H9 (cell line): Measurements from ENCODE around the gene POLR3C. TPM values are rescaled to one million over a fixed set of nuclear protein-coding genes. Genes with fewer than 3 reads are reported as not detected.

ENCODE experiments used
- DNase-seq: peaks from one replicate; pipeline ENCODE4 v3.0.0-alpha.2; 2017
- H2AFZ ChIP-seq: one replicate; pipeline ENCODE4 v1.6.1; 2013; ENCODE audit warnings: mild to moderate bottlenecking, low read length, control low read depth, moderate library complexity
- H2AK5ac ChIP-seq: 2 replicates; pipeline ENCODE4 v1.6.1; 2013; ENCODE audit warnings: low read length, control low read depth, mixed read lengths; ENCODE audit not compliant: insufficient read length
- H2BK120ac ChIP-seq: one replicate; pipeline ENCODE4 v1.6.1; 2013; ENCODE audit warnings: low read depth, mild to moderate bottlenecking, low read length, control low read depth, inconsistent platforms; ENCODE audit not compliant: poor library complexity, severe bottlenecking
- H2BK12ac ChIP-seq: 2 replicates; pipeline ENCODE4 v1.6.1; 2013; ENCODE audit warnings: low read length, control low read depth, mixed read lengths, low read depth; ENCODE audit not compliant: insufficient read length
- H2BK15ac ChIP-seq: 2 replicates; pipeline ENCODE4 v1.6.1; 2013; ENCODE audit warnings: low read depth, low read length, control low read depth
- H2BK20ac ChIP-seq: one replicate; pipeline ENCODE4 v1.6.1; 2013; ENCODE audit warnings: low read depth, mild to moderate bottlenecking, low read length, control low read depth, inconsistent platforms; ENCODE audit not compliant: poor library complexity, severe bottlenecking
- H2BK5ac ChIP-seq: 2 replicates; pipeline ENCODE4 v1.6.1; 2013; ENCODE audit warnings: low read length, control low read depth, mixed read lengths; ENCODE audit not compliant: insufficient read length
- H3K14ac ChIP-seq: 2 replicates; pipeline ENCODE4 v1.6.1; 2013; ENCODE audit warnings: low read length, control low read depth; ENCODE audit not compliant: insufficient read depth
- H3K18ac ChIP-seq: 2 replicates; pipeline ENCODE4 v1.6.1; 2013; ENCODE audit warnings: low read depth, mild to moderate bottlenecking, mixed read lengths, low read length, control low read depth; ENCODE audit not compliant: insufficient read length
- H3K23ac ChIP-seq: 2 replicates; pipeline ENCODE4 v1.6.1; 2013; ENCODE audit warnings: low read length, control low read depth, mixed read lengths, low read depth; ENCODE audit not compliant: insufficient read length
- H3K23me2 ChIP-seq: 2 replicates; pipeline ENCODE4 v1.6.1; 2013; ENCODE audit warnings: low read depth, mild to moderate bottlenecking, mixed read lengths, low read length, control low read depth; ENCODE audit not compliant: insufficient read length, poor library complexity, severe bottlenecking
- H3K27ac ChIP-seq: 2 replicates; pipeline ENCODE4 v1.5.1; 2013; ENCODE audit warnings: low read length, control low read depth, mixed read lengths, low read depth; ENCODE audit not compliant: insufficient read length
- H3K27me3 ChIP-seq: 2 replicates; pipeline ENCODE4 v1.6.1; 2013; ENCODE audit warnings: low read length, control low read depth, inconsistent platforms; ENCODE audit not compliant: insufficient read depth
- H3K4ac ChIP-seq: 2 replicates; pipeline ENCODE4 v1.6.1; 2013; ENCODE audit warnings: low read depth, mild to moderate bottlenecking, control low read depth, inconsistent platforms, low read length, moderate library complexity
- H3K4me1 ChIP-seq: 2 replicates; pipeline ENCODE4 v1.6.1; 2013; ENCODE audit warnings: low read length, control low read depth, inconsistent platforms; ENCODE audit not compliant: insufficient read depth
- H3K4me2 ChIP-seq: 2 replicates; pipeline ENCODE4 v1.6.1; 2013; ENCODE audit warnings: low read length, control low read depth, mixed read lengths; ENCODE audit not compliant: insufficient read length, insufficient read depth
- H3K56ac ChIP-seq: 2 replicates; pipeline ENCODE4 v1.6.1; 2013; ENCODE audit warnings: low read depth, mild to moderate bottlenecking, mixed read lengths, low read length, control low read depth; ENCODE audit not compliant: insufficient read length
- H3K79me1 ChIP-seq: 2 replicates; pipeline ENCODE4 v1.6.1; 2013; ENCODE audit warnings: low read depth, mild to moderate bottlenecking, moderate library complexity, low read length, control low read depth, inconsistent platforms; ENCODE audit not compliant: insufficient read depth, poor library complexity, severe bottlenecking
- H3K79me2 ChIP-seq: 2 replicates; pipeline ENCODE4 v1.6.1; 2013; ENCODE audit warnings: low read length, control low read depth, inconsistent platforms; ENCODE audit not compliant: insufficient read depth
- H3K9ac ChIP-seq: 2 replicates; pipeline ENCODE4 v1.6.1; 2013; ENCODE audit warnings: low read length, control low read depth, mixed read lengths; ENCODE audit not compliant: insufficient read length; ENCODE audit errors: extremely low read depth
- H3K9me3 ChIP-seq: one replicate; pipeline ENCODE4 v1.6.1; 2013; ENCODE audit warnings: low read depth, low read length, inconsistent platforms; ENCODE audit not compliant: control insufficient read depth
- H3T11ph ChIP-seq: one replicate; pipeline ENCODE4 v1.6.1; 2013; ENCODE audit warnings: mild to moderate bottlenecking, low read length, control low read depth, inconsistent platforms
- H4K20me1 ChIP-seq: one replicate; pipeline ENCODE4 v1.6.1; 2013; ENCODE audit not compliant: control insufficient read depth, insufficient read length, insufficient read depth
- H4K5ac ChIP-seq: 2 replicates; pipeline ENCODE4 v1.6.1; 2013; ENCODE audit warnings: low read depth, mild to moderate bottlenecking, mixed read lengths, low read length, control low read depth; ENCODE audit not compliant: insufficient read length
- H4K8ac ChIP-seq: replicated peaks from 2 replicates; pipeline ENCODE4 v1.6.1; 2013; ENCODE audit warnings: low read length, control low read depth, mixed read lengths, low read depth; ENCODE audit not compliant: insufficient read length
- H4K91ac ChIP-seq: 2 replicates; pipeline ENCODE4 v1.6.1; 2013; ENCODE audit warnings: low read depth, mild to moderate bottlenecking, moderate library complexity, mixed read lengths, low read length, control low read depth; ENCODE audit not compliant: insufficient read length
- H3K27ac Mint-ChIP-seq, 3 experiments: 2 replicates in 2 of 3; 3 replicates in 1 of 3; pipeline ENCODE4 v1.8.0; 2020 to 2021; ENCODE audit warnings: mixed read lengths in 3 of 3, mild to moderate bottlenecking in 1 of 3, moderate library complexity in 1 of 3
- H3K27me3 Mint-ChIP-seq: 2 replicates; pipeline ENCODE4 v1.8.0; 2021; ENCODE audit warnings: low read depth, mild to moderate bottlenecking, moderate library complexity, mixed read lengths
- H3K36me3 Mint-ChIP-seq, 3 experiments: 2 replicates in 2 of 3; 3 replicates in 1 of 3; pipeline ENCODE4 v1.8.0; 2020 to 2021; ENCODE audit warnings: low read depth in 3 of 3, mixed read lengths in 3 of 3; ENCODE audit not compliant: insufficient read depth in 1 of 3
- H3K4me1 Mint-ChIP-seq, 2 experiments: 2 replicates each; pipeline ENCODE4 v1.8.0; 2020; ENCODE audit warnings: mixed read lengths in 2 of 2
- H3K4me3 Mint-ChIP-seq, 2 experiments: 2 replicates in 1 of 2; 3 replicates in 1 of 2; pipeline ENCODE4 v1.8.0; 2020 to 2021; ENCODE audit warnings: mild to moderate bottlenecking in 2 of 2, mixed read lengths in 2 of 2, moderate library complexity in 1 of 2
- H3K9me3 Mint-ChIP-seq, 2 experiments: 2 replicates in 1 of 2; 3 replicates in 1 of 2; pipeline ENCODE4 v1.8.0; 2020; ENCODE audit warnings: mild to moderate bottlenecking in 2 of 2, mixed read lengths in 2 of 2, moderate library complexity in 1 of 2
- WGBS: extraction: QIAGEN DNeasy Blood & Tissue Kit; methylation state at CpG from one replicate; pipeline ENCODE4 v1.1.7; 2013; ENCODE audit warnings: missing lambda C conversion rate, low lambda C conversion rate, mixed read lengths; ENCODE audit not compliant: insufficient read length; ENCODE audit errors: extremely low coverage; 5-methylcytosine and 5-hydroxymethylcytosine counted together
- total RNA-seq: library from RNA; stranded (reverse); gene quantifications from 2 replicates; pipeline ENCODE4 v1.2.1, GENCODE V29; 2021
- TF ChIP-seq, protein P1 (sequence below): fragments of 200-600 bp; sonication (generic); conservative IDR thresholded peaks from 3 replicates; pipeline ENCODE4 v1.8.0; 2021; ENCODE audit warnings: antibody characterized with exemption, mild to moderate bottlenecking

The POLR3C gene
- total RNA-seq, 1 experiment from 2014 or later: 37.2 TPM

DNA sequence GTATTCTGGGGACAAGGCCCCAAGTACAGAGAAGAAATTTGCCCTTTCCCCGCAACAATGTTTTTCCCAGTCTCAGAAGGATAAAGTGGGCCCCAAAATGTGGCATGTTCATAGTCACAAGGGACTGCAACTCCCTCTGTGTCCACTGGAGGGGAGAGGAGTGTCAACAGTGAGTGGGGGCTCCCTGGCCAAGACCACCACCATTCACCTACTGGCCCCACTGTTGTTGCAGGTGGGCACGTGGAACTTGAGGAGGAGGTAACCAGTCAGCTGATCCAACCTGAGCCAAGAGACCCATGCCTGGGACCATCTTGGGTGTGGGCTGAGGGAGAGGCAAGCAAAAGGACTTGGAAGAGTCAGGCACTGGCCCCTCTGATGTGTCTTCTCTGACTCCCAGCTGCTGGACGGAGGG is 22.2 kb downstream of the POLR3C start:
- Histone ChIP-seq H3K4me1 (no peaks in the 10 kb centered on the region), H3K23me2 (peaks cover 3% of the 10 kb centered on the region), H3K79me1 (no peaks in the 10 kb centered on the region), H3K4ac (no peak overlapping the region), H2AFZ (no peak overlapping the region), H3K27me3 (no peaks in the 10 kb centered on the region), H3K56ac (no peak overlapping the region), H2BK5ac (no peak overlapping the region), H2BK20ac (no peak overlapping the region), H3K23ac (no peak overlapping the region), H3T11ph (no peak overlapping the region), H4K20me1 (no peaks in the 10 kb centered on the region), H2BK15ac (no peak overlapping the region), H2BK120ac (no peak overlapping the region), H4K8ac (no peak overlapping the region), H3K9me3 (no peaks in the 10 kb centered on the region), H4K91ac (no peak overlapping the region), H3K18ac (no peak overlapping the region), H3K79me2 (no peaks in the 10 kb centered on the region), H3K4me2 (peak overlapping the region; percentile 42), H3K27ac (no peak overlapping the region), H3K9ac (no peak overlapping the region), H3K14ac (no peak overlapping the region), H2AK5ac (no peak overlapping the region), H2BK12ac (no peak overlapping the region), H4K5ac (no peak overlapping the region)
- peak; percentile 56 for DNase-seq
- no peak overlapping the region for H3K4me3 Mint-ChIP-seq
- no CpG with 5 or more reads among the region's 3 CpGs for WGBS
- peak overlapping the region in 1 of 3 experiments; percentile 20; a peak in 1 of 7 replicates for H3K27ac Mint-ChIP-seq
- H3K36me3 Mint-ChIP-seq: peaks cover 17 to 49% (median 46%) of the 10 kb centered on the region in 3 experiments
- no peaks in the 10 kb centered on the region for H3K9me3 Mint-ChIP-seq
- no peaks in the 10 kb centered on the region; the same call in 1 of the 2 replicates for H3K27me3 Mint-ChIP-seq
- TF ChIP-seq, protein P1, sequence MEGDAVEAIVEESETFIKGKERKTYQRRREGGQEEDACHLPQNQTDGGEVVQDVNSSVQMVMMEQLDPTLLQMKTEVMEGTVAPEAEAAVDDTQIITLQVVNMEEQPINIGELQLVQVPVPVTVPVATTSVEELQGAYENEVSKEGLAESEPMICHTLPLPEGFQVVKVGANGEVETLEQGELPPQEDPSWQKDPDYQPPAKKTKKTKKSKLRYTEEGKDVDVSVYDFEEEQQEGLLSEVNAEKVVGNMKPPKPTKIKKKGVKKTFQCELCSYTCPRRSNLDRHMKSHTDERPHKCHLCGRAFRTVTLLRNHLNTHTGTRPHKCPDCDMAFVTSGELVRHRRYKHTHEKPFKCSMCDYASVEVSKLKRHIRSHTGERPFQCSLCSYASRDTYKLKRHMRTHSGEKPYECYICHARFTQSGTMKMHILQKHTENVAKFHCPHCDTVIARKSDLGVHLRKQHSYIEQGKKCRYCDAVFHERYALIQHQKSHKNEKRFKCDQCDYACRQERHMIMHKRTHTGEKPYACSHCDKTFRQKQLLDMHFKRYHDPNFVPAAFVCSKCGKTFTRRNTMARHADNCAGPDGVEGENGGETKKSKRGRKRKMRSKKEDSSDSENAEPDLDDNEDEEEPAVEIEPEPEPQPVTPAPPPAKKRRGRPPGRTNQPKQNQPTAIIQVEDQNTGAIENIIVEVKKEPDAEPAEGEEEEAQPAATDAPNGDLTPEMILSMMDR: peak; percentile 68; the same call in 2 of the 3 replicates
- peaks cover 6% of the 10 kb centered on the region in 2 experiments; a peak in 2 of 4 replicates for H3K4me1 Mint-ChIP-seq
